H9 (cell line): Measurements from ENCODE around the gene DMPK. TPM values are rescaled to one million over a fixed set of nuclear protein-coding genes. Genes with fewer than 3 reads are reported as not detected.

Experiments
- DNase-seq: peaks from one replicate; pipeline ENCODE4 v3.0.0-alpha.2; 2017
- H2AFZ ChIP-seq: one replicate; pipeline ENCODE4 v1.6.1; 2013; ENCODE audit warnings: mild to moderate bottlenecking, low read length, control low read depth, moderate library complexity
- H2AK5ac ChIP-seq: 2 replicates; pipeline ENCODE4 v1.6.1; 2013; ENCODE audit warnings: low read length, control low read depth, mixed read lengths; ENCODE audit not compliant: insufficient read length
- H2BK120ac ChIP-seq: one replicate; pipeline ENCODE4 v1.6.1; 2013; ENCODE audit warnings: low read depth, mild to moderate bottlenecking, low read length, control low read depth, inconsistent platforms; ENCODE audit not compliant: poor library complexity, severe bottlenecking
- H2BK12ac ChIP-seq: 2 replicates; pipeline ENCODE4 v1.6.1; 2013; ENCODE audit warnings: low read length, control low read depth, mixed read lengths, low read depth; ENCODE audit not compliant: insufficient read length
- H2BK15ac ChIP-seq: 2 replicates; pipeline ENCODE4 v1.6.1; 2013; ENCODE audit warnings: low read depth, low read length, control low read depth
- H2BK20ac ChIP-seq: one replicate; pipeline ENCODE4 v1.6.1; 2013; ENCODE audit warnings: low read depth, mild to moderate bottlenecking, low read length, control low read depth, inconsistent platforms; ENCODE audit not compliant: poor library complexity, severe bottlenecking
- H2BK5ac ChIP-seq: 2 replicates; pipeline ENCODE4 v1.6.1; 2013; ENCODE audit warnings: low read length, control low read depth, mixed read lengths; ENCODE audit not compliant: insufficient read length
- H3K14ac ChIP-seq: 2 replicates; pipeline ENCODE4 v1.6.1; 2013; ENCODE audit warnings: low read length, control low read depth; ENCODE audit not compliant: insufficient read depth
- H3K18ac ChIP-seq: 2 replicates; pipeline ENCODE4 v1.6.1; 2013; ENCODE audit warnings: low read depth, mild to moderate bottlenecking, mixed read lengths, low read length, control low read depth; ENCODE audit not compliant: insufficient read length
- H3K23ac ChIP-seq: 2 replicates; pipeline ENCODE4 v1.6.1; 2013; ENCODE audit warnings: low read length, control low read depth, mixed read lengths, low read depth; ENCODE audit not compliant: insufficient read length
- H3K23me2 ChIP-seq: 2 replicates; pipeline ENCODE4 v1.6.1; 2013; ENCODE audit warnings: low read depth, mild to moderate bottlenecking, mixed read lengths, low read length, control low read depth; ENCODE audit not compliant: insufficient read length, poor library complexity, severe bottlenecking
- H3K27ac ChIP-seq: 2 replicates; pipeline ENCODE4 v1.5.1; 2013; ENCODE audit warnings: low read length, control low read depth, mixed read lengths, low read depth; ENCODE audit not compliant: insufficient read length
- H3K27me3 ChIP-seq: 2 replicates; pipeline ENCODE4 v1.6.1; 2013; ENCODE audit warnings: low read length, control low read depth, inconsistent platforms; ENCODE audit not compliant: insufficient read depth
- H3K4ac ChIP-seq: 2 replicates; pipeline ENCODE4 v1.6.1; 2013; ENCODE audit warnings: low read depth, mild to moderate bottlenecking, control low read depth, inconsistent platforms, low read length, moderate library complexity
- H3K4me1 ChIP-seq: 2 replicates; pipeline ENCODE4 v1.6.1; 2013; ENCODE audit warnings: low read length, control low read depth, inconsistent platforms; ENCODE audit not compliant: insufficient read depth
- H3K4me2 ChIP-seq: 2 replicates; pipeline ENCODE4 v1.6.1; 2013; ENCODE audit warnings: low read length, control low read depth, mixed read lengths; ENCODE audit not compliant: insufficient read length, insufficient read depth
- H3K56ac ChIP-seq: 2 replicates; pipeline ENCODE4 v1.6.1; 2013; ENCODE audit warnings: low read depth, mild to moderate bottlenecking, mixed read lengths, low read length, control low read depth; ENCODE audit not compliant: insufficient read length
- H3K79me1 ChIP-seq: 2 replicates; pipeline ENCODE4 v1.6.1; 2013; ENCODE audit warnings: low read depth, mild to moderate bottlenecking, moderate library complexity, low read length, control low read depth, inconsistent platforms; ENCODE audit not compliant: insufficient read depth, poor library complexity, severe bottlenecking
- H3K79me2 ChIP-seq: 2 replicates; pipeline ENCODE4 v1.6.1; 2013; ENCODE audit warnings: low read length, control low read depth, inconsistent platforms; ENCODE audit not compliant: insufficient read depth
- H3K9ac ChIP-seq: 2 replicates; pipeline ENCODE4 v1.6.1; 2013; ENCODE audit warnings: low read length, control low read depth, mixed read lengths; ENCODE audit not compliant: insufficient read length; ENCODE audit errors: extremely low read depth
- H3K9me3 ChIP-seq: one replicate; pipeline ENCODE4 v1.6.1; 2013; ENCODE audit warnings: low read depth, low read length, inconsistent platforms; ENCODE audit not compliant: control insufficient read depth
- H3T11ph ChIP-seq: one replicate; pipeline ENCODE4 v1.6.1; 2013; ENCODE audit warnings: mild to moderate bottlenecking, low read length, control low read depth, inconsistent platforms
- H4K20me1 ChIP-seq: one replicate; pipeline ENCODE4 v1.6.1; 2013; ENCODE audit not compliant: control insufficient read depth, insufficient read length, insufficient read depth
- H4K5ac ChIP-seq: 2 replicates; pipeline ENCODE4 v1.6.1; 2013; ENCODE audit warnings: low read depth, mild to moderate bottlenecking, mixed read lengths, low read length, control low read depth; ENCODE audit not compliant: insufficient read length
- H4K8ac ChIP-seq: replicated peaks from 2 replicates; pipeline ENCODE4 v1.6.1; 2013; ENCODE audit warnings: low read length, control low read depth, mixed read lengths, low read depth; ENCODE audit not compliant: insufficient read length
- H4K91ac ChIP-seq: 2 replicates; pipeline ENCODE4 v1.6.1; 2013; ENCODE audit warnings: low read depth, mild to moderate bottlenecking, moderate library complexity, mixed read lengths, low read length, control low read depth; ENCODE audit not compliant: insufficient read length
- H3K27ac Mint-ChIP-seq, 3 experiments: 2 replicates in 2 of 3; 3 replicates in 1 of 3; pipeline ENCODE4 v1.8.0; 2020 to 2021; ENCODE audit warnings: mixed read lengths in 3 of 3, mild to moderate bottlenecking in 1 of 3, moderate library complexity in 1 of 3
- H3K27me3 Mint-ChIP-seq: 2 replicates; pipeline ENCODE4 v1.8.0; 2021; ENCODE audit warnings: low read depth, mild to moderate bottlenecking, moderate library complexity, mixed read lengths
- H3K36me3 Mint-ChIP-seq, 3 experiments: 2 replicates in 2 of 3; 3 replicates in 1 of 3; pipeline ENCODE4 v1.8.0; 2020 to 2021; ENCODE audit warnings: low read depth in 3 of 3, mixed read lengths in 3 of 3; ENCODE audit not compliant: insufficient read depth in 1 of 3
- H3K4me1 Mint-ChIP-seq, 2 experiments: 2 replicates each; pipeline ENCODE4 v1.8.0; 2020; ENCODE audit warnings: mixed read lengths in 2 of 2
- H3K4me3 Mint-ChIP-seq, 2 experiments: 2 replicates in 1 of 2; 3 replicates in 1 of 2; pipeline ENCODE4 v1.8.0; 2020 to 2021; ENCODE audit warnings: mild to moderate bottlenecking in 2 of 2, mixed read lengths in 2 of 2, moderate library complexity in 1 of 2
- H3K9me3 Mint-ChIP-seq, 2 experiments: 2 replicates in 1 of 2; 3 replicates in 1 of 2; pipeline ENCODE4 v1.8.0; 2020; ENCODE audit warnings: mild to moderate bottlenecking in 2 of 2, mixed read lengths in 2 of 2, moderate library complexity in 1 of 2
- CTCF ChIP-seq: fragments of 200-600 bp; sonication (generic); conservative IDR thresholded peaks from 3 replicates; pipeline ENCODE4 v1.8.0; 2021; ENCODE audit warnings: antibody characterized with exemption, mild to moderate bottlenecking
- WGBS: extraction: QIAGEN DNeasy Blood & Tissue Kit; methylation state at CpG from one replicate; pipeline ENCODE4 v1.1.7; 2013; ENCODE audit warnings: missing lambda C conversion rate, low lambda C conversion rate, mixed read lengths; ENCODE audit not compliant: insufficient read length; ENCODE audit errors: extremely low coverage; 5-methylcytosine and 5-hydroxymethylcytosine counted together
- total RNA-seq: library from RNA; stranded (reverse); gene quantifications from 2 replicates; pipeline ENCODE4 v1.2.1, GENCODE V29; 2021

DMPK gene
- total RNA-seq, 1 experiment from 2014 or later = 67.4 TPM

- no peak overlapping the region for H4K5ac ChIP-seq
- no peaks in the 10 kb centered on the region for H3K23me2 ChIP-seq
- no peak overlapping the region for H2BK12ac ChIP-seq
- no peak overlapping the region for H3K4ac ChIP-seq
- H4K91ac ChIP-seq = no peak overlapping the region
- H3K23ac ChIP-seq = no peak overlapping the region
- H3T11ph ChIP-seq = no peak overlapping the region
- H3K9me3 Mint-ChIP-seq = no peaks in the 10 kb centered on the region
- no peak overlapping the region for H3K56ac ChIP-seq
- H2BK5ac ChIP-seq = no peak overlapping the region
- no peak for TF ChIP-seq CTCF
- no peak overlapping the region for H2BK120ac ChIP-seq
- WGBS = no CpG with 5 or more reads among the region's 16 CpGs
- H3K79me1 ChIP-seq = no peaks in the 10 kb centered on the region
- H3K27me3 ChIP-seq = no peaks in the 10 kb centered on the region
- H4K8ac ChIP-seq = no peak overlapping the region
- no peak overlapping the region for H2BK15ac ChIP-seq
- H2BK20ac ChIP-seq = no peak overlapping the region
- no peaks in the 10 kb centered on the region for H3K9me3 ChIP-seq
- H3K4me2 ChIP-seq = no peak overlapping the region
- H3K79me2 ChIP-seq = no peaks in the 10 kb centered on the region
- H3K27ac Mint-ChIP-seq = no peak overlapping the region; a peak in 1 of 7 replicates
- no peak overlapping the region for H2AFZ ChIP-seq
- H3K36me3 Mint-ChIP-seq = peaks cover 60 to 99% (median 92%) of the 10 kb centered on the region in 3 experiments
- H3K27ac ChIP-seq = no peak overlapping the region
- no peaks in the 10 kb centered on the region for H4K20me1 ChIP-seq
- no peak overlapping the region for H3K14ac ChIP-seq
- no peak for DNase-seq
- no peak overlapping the region for H3K4me3 Mint-ChIP-seq
- H2AK5ac ChIP-seq = no peak overlapping the region
- H3K9ac ChIP-seq = no peak overlapping the region
- H3K4me1 ChIP-seq = no peaks in the 10 kb centered on the region
- no peak overlapping the region for H3K18ac ChIP-seq
- H3K4me1 Mint-ChIP-seq = no peaks in the 10 kb centered on the region
- no peaks in the 10 kb centered on the region for H3K27me3 Mint-ChIP-seq
These were observed 46.7 kb upstream of the DMPK start for GRCh38 chr19:45828945-45829344.
